CD14-positive monocyte (primary cell): ENCODE measurements around the gene DIS3L2. TPM values are rescaled to one million over a fixed set of nuclear protein-coding genes. Genes with fewer than 3 reads are reported as not detected.

ENCODE experiments used
- DNase-seq, 3 donors: peaks; one replicate each; pipeline ENCODE4 v3.0.0-alpha.2; 2011 to 2022
- H2AFZ ChIP-seq: 2 replicates; pipeline ENCODE4 v1.6.0; 2012; ENCODE audit warnings: mild to moderate bottlenecking, low read depth, low read length, inconsistent platforms; ENCODE audit not compliant: insufficient read depth, poor library complexity, severe bottlenecking
- H3K27ac ChIP-seq, 2 donors: 1 replicate in 1 of 2; 2 replicates in 1 of 2; pipeline ENCODE4 v1.5.1; 2012 to 2013; ENCODE audit warnings: low read length in 2 of 2, control low read depth in 1 of 2, inconsistent platforms in 1 of 2, low read depth in 1 of 2, mild to moderate bottlenecking in 1 of 2
- H3K27me3 ChIP-seq, 2 donors: one replicate each; pipeline versions ENCODE4 v1.6.0 to v1.6.1; 2011 to 2013; ENCODE audit warnings: low read length in 2 of 2; ENCODE audit not compliant: control insufficient read depth in 2 of 2, insufficient read depth in 2 of 2
- H3K36me3 ChIP-seq, 2 donors: replicated peaks in 1 of 2; 1 replicate in 1 of 2; 2 replicates in 1 of 2; pipeline versions ENCODE4 v1.5.1 to v1.6.1; 2012 to 2013; ENCODE audit warnings: low read length in 2 of 2, control low read depth in 1 of 2, inconsistent platforms in 1 of 2, mild to moderate bottlenecking in 1 of 2; ENCODE audit not compliant: insufficient read depth in 2 of 2, control insufficient read depth in 1 of 2
- H3K4me1 ChIP-seq, 2 donors: 1 replicate in 1 of 2; 2 replicates in 1 of 2; pipeline versions ENCODE4 v1.5.1 to v1.6.1; 2012 to 2013; ENCODE audit warnings: low read length in 2 of 2, control low read depth in 1 of 2, inconsistent platforms in 1 of 2, mild to moderate bottlenecking in 1 of 2, moderate library complexity in 1 of 2; ENCODE audit not compliant: insufficient read depth in 2 of 2, control insufficient read depth in 1 of 2
- H3K4me2 ChIP-seq: replicated peaks from 2 replicates; pipeline ENCODE3; 2012; ENCODE audit warnings: low read length, moderate library complexity, mild to moderate bottlenecking; ENCODE audit not compliant: poor library complexity, severe bottlenecking; ENCODE audit errors: extremely low read depth
- H3K4me3 ChIP-seq, 3 experiments: fragments of 200-600 bp in 1 of 3; sonication (generic) in 1 of 3; replicated peaks in 1 of 3; 1 replicate in 2 of 3; 2 replicates in 1 of 3; pipeline ENCODE4 v1.5.1; 2011 to 2013; ENCODE audit warnings: low read length in 3 of 3, mild to moderate bottlenecking in 3 of 3, control low read depth in 2 of 3, low read depth in 2 of 3, inconsistent platforms in 1 of 3, moderate library complexity in 1 of 3
- H3K79me2 ChIP-seq: 2 replicates; pipeline ENCODE4 v1.6.0; 2012; ENCODE audit warnings: mild to moderate bottlenecking, control low read depth, inconsistent platforms, low read length, moderate library complexity; ENCODE audit not compliant: insufficient read depth
- H3K9ac ChIP-seq: 2 replicates; pipeline ENCODE4 v1.6.0; 2017; ENCODE audit warnings: low read length, mild to moderate bottlenecking; ENCODE audit not compliant: insufficient read depth, poor library complexity, severe bottlenecking
- H3K9me3 ChIP-seq, 2 donors: replicated peaks in 1 of 2; 1 replicate in 1 of 2; 2 replicates in 1 of 2; pipeline versions ENCODE4 v1.5.1 to v1.6.1; 2012 to 2013; ENCODE audit warnings: low read length in 2 of 2, control low read depth in 1 of 2; ENCODE audit not compliant: control insufficient read depth in 1 of 2, insufficient read depth in 1 of 2
- H4K20me1 ChIP-seq: 2 replicates; pipeline ENCODE4 v1.6.0; 2012; ENCODE audit warnings: mild to moderate bottlenecking, low read length, control low read depth, moderate library complexity; ENCODE audit not compliant: insufficient read depth
- H3K27ac Mint-ChIP-seq, 7 donors: one replicate each; pipeline ENCODE4 v1.8.0; 2020; ENCODE audit warnings: mild to moderate bottlenecking in 7 of 7, mixed read lengths in 7 of 7, moderate library complexity in 6 of 7, inconsistent platforms in 2 of 7
- H3K27me3 Mint-ChIP-seq, 3 donors: one replicate each; pipeline ENCODE4 v1.8.0; 2021 to 2022; ENCODE audit warnings: low read depth in 3 of 3, mild to moderate bottlenecking in 3 of 3, mixed read lengths in 3 of 3, moderate library complexity in 3 of 3, inconsistent platforms in 1 of 3
- H3K36me3 Mint-ChIP-seq, 2 donors: one replicate each; pipeline ENCODE4 v1.8.0; 2020; ENCODE audit warnings: mixed read lengths in 2 of 2, inconsistent platforms in 1 of 2, mild to moderate bottlenecking in 1 of 2
- H3K4me1 Mint-ChIP-seq: one replicate; pipeline ENCODE4 v1.8.0; 2020; ENCODE audit warnings: mild to moderate bottlenecking, mixed read lengths
- H3K4me3 Mint-ChIP-seq, 2 donors: one replicate each; pipeline ENCODE4 v1.8.0; 2020; ENCODE audit warnings: mild to moderate bottlenecking in 2 of 2, mixed read lengths in 2 of 2, moderate library complexity in 1 of 2
- H3K9me3 Mint-ChIP-seq, 7 donors: one replicate each; pipeline ENCODE4 v1.8.0; 2020 to 2022; ENCODE audit warnings: mixed read lengths in 7 of 7, mild to moderate bottlenecking in 6 of 7, moderate library complexity in 6 of 7, inconsistent platforms in 2 of 7
- WGBS: methylation state at CpG from one replicate; pipeline ENCODE4 v1.1.5; 2013; ENCODE audit warnings: missing lambda C conversion rate; ENCODE audit not compliant: insufficient coverage; 5-methylcytosine and 5-hydroxymethylcytosine counted together
- intact Hi-C, 2 donors: fragments of 100-400 bp; cut with micrococcal nuclease; formaldehyde crosslinking; loops; one replicate each; pipeline versions ENCODE4 v1.15.0 to v1.15.1; 2023
- polyA plus RNA-seq, 3 donors: library from polyadenylated mRNA; depleted of rRNA in 1 of 3; unstranded in 2 of 3; stranded (reverse) in 1 of 3; fragments of 300-500 nt in 2 of 3; fragments of >200 nt in 1 of 3; fragmentation: Illumina TruSeq in 2 of 3; gene quantifications; 1 replicate in 2 of 3; 2 replicates in 1 of 3; pipeline ENCODE4 v1.2.3, GENCODE V29; 2012 to 2021
- TF ChIP-seq, protein P1 (sequence below): fragments of 200-600 bp; IDR thresholded peaks from one replicate; pipeline ENCODE4 v1.8.0; 2022; ENCODE audit warnings: antibody characterized with exemption, mild to moderate bottlenecking

DIS3L2 gene
- polyA plus RNA-seq, 3 donors, result 6.0 to 21.7 (median 6.4) TPM

DNA sequence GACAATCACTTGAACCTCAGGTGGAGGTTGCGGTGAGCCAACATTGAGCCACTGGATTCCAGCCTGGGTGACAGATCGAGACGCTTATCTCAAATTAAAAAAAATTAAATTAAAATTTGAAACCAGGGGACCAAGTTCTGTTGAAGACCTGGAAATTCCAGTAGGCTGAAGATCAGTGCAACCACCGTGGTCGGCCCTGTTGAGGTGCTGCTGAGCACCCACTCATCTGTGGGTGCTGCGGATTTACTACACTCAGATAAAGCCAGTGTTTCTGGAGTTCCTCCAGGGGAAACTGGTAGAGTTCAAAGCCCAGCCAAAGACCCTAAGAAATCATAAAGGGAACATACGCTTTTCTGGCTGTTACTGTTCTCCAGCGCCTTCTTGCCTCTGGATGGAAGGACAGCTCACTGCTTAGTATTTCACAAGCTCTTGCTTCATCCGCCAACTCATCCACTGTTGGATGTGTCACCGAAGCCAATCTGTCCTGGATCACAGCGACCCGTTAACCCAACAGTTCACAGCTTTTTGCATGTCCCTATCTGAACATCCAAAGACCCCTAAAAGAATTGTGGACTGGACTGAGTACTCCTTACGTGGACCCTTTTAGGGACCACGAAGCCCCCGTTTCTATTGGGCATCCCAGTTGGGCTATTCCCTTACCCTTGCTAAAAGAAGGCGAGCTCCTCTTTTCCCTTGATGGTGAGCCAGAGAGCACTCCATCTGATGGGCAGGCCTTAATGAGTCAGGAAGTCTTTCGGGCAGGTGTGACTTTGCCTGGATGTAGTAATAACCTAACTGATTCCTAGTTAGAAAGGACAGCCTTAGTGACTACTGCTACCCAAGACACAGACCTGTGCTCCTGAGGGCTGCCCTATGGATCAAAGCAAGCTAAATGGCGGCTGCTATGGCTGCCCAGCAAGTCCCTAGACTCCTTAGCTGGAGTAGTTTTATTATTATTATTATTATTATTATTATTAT is 411.0 kb downstream of the DIS3L2 start:
- Histone ChIP-seq H3K27me3 (no peaks in the 10 kb centered on the region), H3K36me3 (no peaks in the 10 kb centered on the region), H3K4me1 (no peaks in the 10 kb centered on the region), H3K4me2 (no peak overlapping the region), H3K4me3 (no peak overlapping the region), H3K27ac (no peak overlapping the region), H3K9me3 (no peaks in the 10 kb centered on the region), H2AFZ (no peak overlapping the region), H3K79me2 (no peaks in the 10 kb centered on the region), H3K9ac (no peak overlapping the region), H4K20me1 (no peaks in the 10 kb centered on the region)
- Mint-ChIP-seq H3K4me1 (peaks cover 3% of the 10 kb centered on the region), H3K9me3 (no peaks in the 10 kb centered on the region), H3K27ac (no peak overlapping the region), H3K4me3 (no peak overlapping the region), H3K36me3 (no peaks in the 10 kb centered on the region), H3K27me3 (peaks cover 0 to 5% (median 3%) of the 10 kb centered on the region in 3 donors)
- 58% methylated on average over 13 of the region's 18 CpGs for WGBS
- intact Hi-C loops, result no loop called here
- TF ChIP-seq, protein P1, sequence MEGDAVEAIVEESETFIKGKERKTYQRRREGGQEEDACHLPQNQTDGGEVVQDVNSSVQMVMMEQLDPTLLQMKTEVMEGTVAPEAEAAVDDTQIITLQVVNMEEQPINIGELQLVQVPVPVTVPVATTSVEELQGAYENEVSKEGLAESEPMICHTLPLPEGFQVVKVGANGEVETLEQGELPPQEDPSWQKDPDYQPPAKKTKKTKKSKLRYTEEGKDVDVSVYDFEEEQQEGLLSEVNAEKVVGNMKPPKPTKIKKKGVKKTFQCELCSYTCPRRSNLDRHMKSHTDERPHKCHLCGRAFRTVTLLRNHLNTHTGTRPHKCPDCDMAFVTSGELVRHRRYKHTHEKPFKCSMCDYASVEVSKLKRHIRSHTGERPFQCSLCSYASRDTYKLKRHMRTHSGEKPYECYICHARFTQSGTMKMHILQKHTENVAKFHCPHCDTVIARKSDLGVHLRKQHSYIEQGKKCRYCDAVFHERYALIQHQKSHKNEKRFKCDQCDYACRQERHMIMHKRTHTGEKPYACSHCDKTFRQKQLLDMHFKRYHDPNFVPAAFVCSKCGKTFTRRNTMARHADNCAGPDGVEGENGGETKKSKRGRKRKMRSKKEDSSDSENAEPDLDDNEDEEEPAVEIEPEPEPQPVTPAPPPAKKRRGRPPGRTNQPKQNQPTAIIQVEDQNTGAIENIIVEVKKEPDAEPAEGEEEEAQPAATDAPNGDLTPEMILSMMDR, result no peak
- DNase-seq, result peak in 1 of 3 donors; percentile 24

DNA sequence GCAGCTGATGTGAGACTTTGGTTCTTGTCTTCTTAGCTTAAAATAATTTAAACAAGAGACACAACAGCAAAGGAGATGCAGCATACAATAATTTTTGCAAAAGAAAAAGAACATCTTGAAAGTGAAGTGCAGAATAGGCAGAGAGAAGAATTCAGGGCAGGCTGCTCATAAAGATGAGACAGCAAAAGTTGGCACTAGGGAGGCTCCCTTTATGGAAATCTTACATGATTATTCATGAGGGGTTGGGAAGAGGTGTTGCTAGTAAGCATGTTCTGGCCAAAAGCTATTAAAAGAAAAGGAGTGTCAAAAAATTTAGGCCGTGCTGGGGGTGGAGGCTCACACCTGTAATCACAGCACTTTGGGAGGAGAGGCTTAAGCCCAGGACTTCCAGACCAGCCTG is 412.8 kb downstream of the DIS3L2 start:
- TF ChIP-seq, protein P1, result no peak
- Mint-ChIP-seq H3K4me3 (no peak overlapping the region), H3K36me3 (no peaks in the 10 kb centered on the region), H3K4me1 (peaks cover 3% of the 10 kb centered on the region), H3K9me3 (no peaks in the 10 kb centered on the region), H3K27me3 (peaks cover 1 to 5% (median 3%) of the 10 kb centered on the region in 3 donors), H3K27ac (no peak overlapping the region)
- Histone ChIP-seq H3K36me3 (no peaks in the 10 kb centered on the region), H3K4me2 (no peak overlapping the region), H4K20me1 (no peaks in the 10 kb centered on the region), H3K27me3 (no peaks in the 10 kb centered on the region), H3K4me3 (no peak overlapping the region), H3K27ac (no peak overlapping the region), H3K9ac (no peak overlapping the region), H2AFZ (no peak overlapping the region), H3K79me2 (no peaks in the 10 kb centered on the region), H3K4me1 (no peaks in the 10 kb centered on the region), H3K9me3 (no peaks in the 10 kb centered on the region)
- no peak for DNase-seq
- 100% methylated on average over 1 of the region's 1 CpG for WGBS
- intact Hi-C loops, result no loop called here
